OCI-LY3 (cell line): Measurements from ENCODE around the gene BANF2.

Experiments used
- CTCF ChIP-seq: fragments of 200-600, 300-600 bp; sonication (generic); IDR thresholded peaks from 2 replicates; pipeline ENCODE4 v1.5.1; 2014; ENCODE audit warnings: antibody characterized with exemption, low read length, low read depth
- EZH2phosphoT487 ChIP-seq: fragments of 200-600 bp; shearing (Covaris generic); IDR thresholded peaks from 2 replicates; pipeline ENCODE4 v1.6.1; 2018; ENCODE audit warnings: antibody characterized with exemption, mixed run types, low read depth

- no peak for TF ChIP-seq CTCF
- TF ChIP-seq EZH2phosphoT487: no peak
Observed at GRCh38 chr20:17749626-17749977, 49.8 kb downstream of the BANF2 start.
